H9 (cell line): ENCODE measurements around the gene CLIC6. TPM values are rescaled to one million over a fixed set of nuclear protein-coding genes. Genes with fewer than 3 reads are reported as not detected.

Experiments
- DNase-seq: peaks from one replicate; pipeline ENCODE4 v3.0.0-alpha.2; 2017
- H2AFZ ChIP-seq: one replicate; pipeline ENCODE4 v1.6.1; 2013; ENCODE audit warnings: mild to moderate bottlenecking, low read length, control low read depth, moderate library complexity
- H2AK5ac ChIP-seq: 2 replicates; pipeline ENCODE4 v1.6.1; 2013; ENCODE audit warnings: low read length, control low read depth, mixed read lengths; ENCODE audit not compliant: insufficient read length
- H2BK120ac ChIP-seq: one replicate; pipeline ENCODE4 v1.6.1; 2013; ENCODE audit warnings: low read depth, mild to moderate bottlenecking, low read length, control low read depth, inconsistent platforms; ENCODE audit not compliant: poor library complexity, severe bottlenecking
- H2BK12ac ChIP-seq: 2 replicates; pipeline ENCODE4 v1.6.1; 2013; ENCODE audit warnings: low read length, control low read depth, mixed read lengths, low read depth; ENCODE audit not compliant: insufficient read length
- H2BK15ac ChIP-seq: 2 replicates; pipeline ENCODE4 v1.6.1; 2013; ENCODE audit warnings: low read depth, low read length, control low read depth
- H2BK20ac ChIP-seq: one replicate; pipeline ENCODE4 v1.6.1; 2013; ENCODE audit warnings: low read depth, mild to moderate bottlenecking, low read length, control low read depth, inconsistent platforms; ENCODE audit not compliant: poor library complexity, severe bottlenecking
- H2BK5ac ChIP-seq: 2 replicates; pipeline ENCODE4 v1.6.1; 2013; ENCODE audit warnings: low read length, control low read depth, mixed read lengths; ENCODE audit not compliant: insufficient read length
- H3K14ac ChIP-seq: 2 replicates; pipeline ENCODE4 v1.6.1; 2013; ENCODE audit warnings: low read length, control low read depth; ENCODE audit not compliant: insufficient read depth
- H3K18ac ChIP-seq: 2 replicates; pipeline ENCODE4 v1.6.1; 2013; ENCODE audit warnings: low read depth, mild to moderate bottlenecking, mixed read lengths, low read length, control low read depth; ENCODE audit not compliant: insufficient read length
- H3K23ac ChIP-seq: 2 replicates; pipeline ENCODE4 v1.6.1; 2013; ENCODE audit warnings: low read length, control low read depth, mixed read lengths, low read depth; ENCODE audit not compliant: insufficient read length
- H3K23me2 ChIP-seq: 2 replicates; pipeline ENCODE4 v1.6.1; 2013; ENCODE audit warnings: low read depth, mild to moderate bottlenecking, mixed read lengths, low read length, control low read depth; ENCODE audit not compliant: insufficient read length, poor library complexity, severe bottlenecking
- H3K27ac ChIP-seq: 2 replicates; pipeline ENCODE4 v1.5.1; 2013; ENCODE audit warnings: low read length, control low read depth, mixed read lengths, low read depth; ENCODE audit not compliant: insufficient read length
- H3K27me3 ChIP-seq: 2 replicates; pipeline ENCODE4 v1.6.1; 2013; ENCODE audit warnings: low read length, control low read depth, inconsistent platforms; ENCODE audit not compliant: insufficient read depth
- H3K4ac ChIP-seq: 2 replicates; pipeline ENCODE4 v1.6.1; 2013; ENCODE audit warnings: low read depth, mild to moderate bottlenecking, control low read depth, inconsistent platforms, low read length, moderate library complexity
- H3K4me1 ChIP-seq: 2 replicates; pipeline ENCODE4 v1.6.1; 2013; ENCODE audit warnings: low read length, control low read depth, inconsistent platforms; ENCODE audit not compliant: insufficient read depth
- H3K4me2 ChIP-seq: 2 replicates; pipeline ENCODE4 v1.6.1; 2013; ENCODE audit warnings: low read length, control low read depth, mixed read lengths; ENCODE audit not compliant: insufficient read length, insufficient read depth
- H3K56ac ChIP-seq: 2 replicates; pipeline ENCODE4 v1.6.1; 2013; ENCODE audit warnings: low read depth, mild to moderate bottlenecking, mixed read lengths, low read length, control low read depth; ENCODE audit not compliant: insufficient read length
- H3K79me1 ChIP-seq: 2 replicates; pipeline ENCODE4 v1.6.1; 2013; ENCODE audit warnings: low read depth, mild to moderate bottlenecking, moderate library complexity, low read length, control low read depth, inconsistent platforms; ENCODE audit not compliant: insufficient read depth, poor library complexity, severe bottlenecking
- H3K79me2 ChIP-seq: 2 replicates; pipeline ENCODE4 v1.6.1; 2013; ENCODE audit warnings: low read length, control low read depth, inconsistent platforms; ENCODE audit not compliant: insufficient read depth
- H3K9ac ChIP-seq: 2 replicates; pipeline ENCODE4 v1.6.1; 2013; ENCODE audit warnings: low read length, control low read depth, mixed read lengths; ENCODE audit not compliant: insufficient read length; ENCODE audit errors: extremely low read depth
- H3K9me3 ChIP-seq: one replicate; pipeline ENCODE4 v1.6.1; 2013; ENCODE audit warnings: low read depth, low read length, inconsistent platforms; ENCODE audit not compliant: control insufficient read depth
- H3T11ph ChIP-seq: one replicate; pipeline ENCODE4 v1.6.1; 2013; ENCODE audit warnings: mild to moderate bottlenecking, low read length, control low read depth, inconsistent platforms
- H4K20me1 ChIP-seq: one replicate; pipeline ENCODE4 v1.6.1; 2013; ENCODE audit not compliant: control insufficient read depth, insufficient read length, insufficient read depth
- H4K5ac ChIP-seq: 2 replicates; pipeline ENCODE4 v1.6.1; 2013; ENCODE audit warnings: low read depth, mild to moderate bottlenecking, mixed read lengths, low read length, control low read depth; ENCODE audit not compliant: insufficient read length
- H4K8ac ChIP-seq: replicated peaks from 2 replicates; pipeline ENCODE4 v1.6.1; 2013; ENCODE audit warnings: low read length, control low read depth, mixed read lengths, low read depth; ENCODE audit not compliant: insufficient read length
- H4K91ac ChIP-seq: 2 replicates; pipeline ENCODE4 v1.6.1; 2013; ENCODE audit warnings: low read depth, mild to moderate bottlenecking, moderate library complexity, mixed read lengths, low read length, control low read depth; ENCODE audit not compliant: insufficient read length
- H3K27ac Mint-ChIP-seq, 3 experiments: 2 replicates in 2 of 3; 3 replicates in 1 of 3; pipeline ENCODE4 v1.8.0; 2020 to 2021; ENCODE audit warnings: mixed read lengths in 3 of 3, mild to moderate bottlenecking in 1 of 3, moderate library complexity in 1 of 3
- H3K27me3 Mint-ChIP-seq: 2 replicates; pipeline ENCODE4 v1.8.0; 2021; ENCODE audit warnings: low read depth, mild to moderate bottlenecking, moderate library complexity, mixed read lengths
- H3K36me3 Mint-ChIP-seq, 3 experiments: 2 replicates in 2 of 3; 3 replicates in 1 of 3; pipeline ENCODE4 v1.8.0; 2020 to 2021; ENCODE audit warnings: low read depth in 3 of 3, mixed read lengths in 3 of 3; ENCODE audit not compliant: insufficient read depth in 1 of 3
- H3K4me1 Mint-ChIP-seq, 2 experiments: 2 replicates each; pipeline ENCODE4 v1.8.0; 2020; ENCODE audit warnings: mixed read lengths in 2 of 2
- H3K4me3 Mint-ChIP-seq, 2 experiments: 2 replicates in 1 of 2; 3 replicates in 1 of 2; pipeline ENCODE4 v1.8.0; 2020 to 2021; ENCODE audit warnings: mild to moderate bottlenecking in 2 of 2, mixed read lengths in 2 of 2, moderate library complexity in 1 of 2
- H3K9me3 Mint-ChIP-seq, 2 experiments: 2 replicates in 1 of 2; 3 replicates in 1 of 2; pipeline ENCODE4 v1.8.0; 2020; ENCODE audit warnings: mild to moderate bottlenecking in 2 of 2, mixed read lengths in 2 of 2, moderate library complexity in 1 of 2
- WGBS: extraction: QIAGEN DNeasy Blood & Tissue Kit; methylation state at CpG from one replicate; pipeline ENCODE4 v1.1.7; 2013; ENCODE audit warnings: missing lambda C conversion rate, low lambda C conversion rate, mixed read lengths; ENCODE audit not compliant: insufficient read length; ENCODE audit errors: extremely low coverage; 5-methylcytosine and 5-hydroxymethylcytosine counted together
- total RNA-seq: library from RNA; stranded (reverse); gene quantifications from 2 replicates; pipeline ENCODE4 v1.2.1, GENCODE V29; 2021
- TF ChIP-seq, protein P1 (sequence below): fragments of 200-600 bp; sonication (generic); conservative IDR thresholded peaks from 3 replicates; pipeline ENCODE4 v1.8.0; 2021; ENCODE audit warnings: antibody characterized with exemption, mild to moderate bottlenecking

Gene CLIC6
- total RNA-seq, 1 experiment from 2014 or later = 1.3 TPM

DNA sequence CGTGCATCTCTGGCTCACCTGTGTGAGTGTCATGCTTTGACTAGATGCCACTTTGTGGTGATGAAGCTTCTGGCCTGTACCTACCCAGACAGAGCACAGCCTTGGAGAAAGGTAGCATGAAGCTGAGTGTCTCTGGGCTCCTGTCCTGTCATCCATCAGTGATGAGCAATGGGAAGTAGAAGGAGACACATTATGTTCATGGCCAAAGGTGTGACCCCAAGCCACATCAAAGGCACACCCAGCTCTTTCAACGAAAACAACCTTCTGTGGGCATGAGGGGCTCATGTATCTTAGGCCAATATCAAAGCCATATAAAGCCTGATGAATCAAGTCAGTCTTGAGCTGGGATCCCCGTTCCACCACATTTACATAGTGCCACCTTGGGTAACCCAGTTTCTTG is 1.0 kb upstream of the CLIC6 start:
- Histone ChIP-seq H3K23ac (no peak overlapping the region), H3K9me3 (no peaks in the 10 kb centered on the region), H2BK15ac (no peak overlapping the region), H4K91ac (no peak overlapping the region), H2BK12ac (no peak overlapping the region), H3K56ac (no peak overlapping the region), H3T11ph (no peak overlapping the region), H4K5ac (no peak overlapping the region), H3K79me1 (no peaks in the 10 kb centered on the region), H3K27me3 (peaks cover 11% of the 10 kb centered on the region; the same call in 1 of the 2 replicates), H4K20me1 (no peaks in the 10 kb centered on the region), H2BK120ac (no peak overlapping the region), H3K9ac (no peak overlapping the region), H3K4ac (no peak overlapping the region), H3K14ac (no peak overlapping the region), H3K4me2 (no peak overlapping the region), H2BK5ac (no peak overlapping the region), H3K18ac (no peak overlapping the region), H2AFZ (no peak overlapping the region), H3K23me2 (peaks cover 12% of the 10 kb centered on the region), H4K8ac (no peak overlapping the region), H2BK20ac (no peak overlapping the region), H3K79me2 (no peaks in the 10 kb centered on the region), H2AK5ac (no peak overlapping the region), H3K4me1 (no peaks in the 10 kb centered on the region), H3K27ac (no peak overlapping the region)
- H3K4me1 Mint-ChIP-seq = peaks cover 19 to 22% of the 10 kb centered on the region in 2 experiments
- no peak overlapping the region for H3K27ac Mint-ChIP-seq
- TF ChIP-seq, protein P1, sequence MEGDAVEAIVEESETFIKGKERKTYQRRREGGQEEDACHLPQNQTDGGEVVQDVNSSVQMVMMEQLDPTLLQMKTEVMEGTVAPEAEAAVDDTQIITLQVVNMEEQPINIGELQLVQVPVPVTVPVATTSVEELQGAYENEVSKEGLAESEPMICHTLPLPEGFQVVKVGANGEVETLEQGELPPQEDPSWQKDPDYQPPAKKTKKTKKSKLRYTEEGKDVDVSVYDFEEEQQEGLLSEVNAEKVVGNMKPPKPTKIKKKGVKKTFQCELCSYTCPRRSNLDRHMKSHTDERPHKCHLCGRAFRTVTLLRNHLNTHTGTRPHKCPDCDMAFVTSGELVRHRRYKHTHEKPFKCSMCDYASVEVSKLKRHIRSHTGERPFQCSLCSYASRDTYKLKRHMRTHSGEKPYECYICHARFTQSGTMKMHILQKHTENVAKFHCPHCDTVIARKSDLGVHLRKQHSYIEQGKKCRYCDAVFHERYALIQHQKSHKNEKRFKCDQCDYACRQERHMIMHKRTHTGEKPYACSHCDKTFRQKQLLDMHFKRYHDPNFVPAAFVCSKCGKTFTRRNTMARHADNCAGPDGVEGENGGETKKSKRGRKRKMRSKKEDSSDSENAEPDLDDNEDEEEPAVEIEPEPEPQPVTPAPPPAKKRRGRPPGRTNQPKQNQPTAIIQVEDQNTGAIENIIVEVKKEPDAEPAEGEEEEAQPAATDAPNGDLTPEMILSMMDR = no peak
- peak overlapping the region in 1 of 2 experiments; percentile 55; a peak in 2 of 5 replicates for H3K4me3 Mint-ChIP-seq
- peaks cover 0 to 4% (median 0%) of the 10 kb centered on the region in 3 experiments; a peak in 1 of 7 replicates for H3K36me3 Mint-ChIP-seq
- DNase-seq = no peak
- H3K9me3 Mint-ChIP-seq = no peaks in the 10 kb centered on the region
- WGBS = no CpG with 5 or more reads among the region's 3 CpGs
- peaks cover 83% of the 10 kb centered on the region for H3K27me3 Mint-ChIP-seq
